Endothelial cell (in vitro differentiated cells): ENCODE measurements around the gene TEX48. TPM values are rescaled to one million over a fixed set of nuclear protein-coding genes. Genes with fewer than 3 reads are reported as not detected.

Source experiments
- DNase-seq: peaks from one replicate; pipeline ENCODE4 v3.0.0; 2021; ENCODE audit warnings: low spot score
- H3K27ac Mint-ChIP-seq: one replicate; pipeline ENCODE4 v1.8.0; 2021; ENCODE audit warnings: mixed read lengths, inconsistent platforms; ENCODE audit not compliant: unreplicated experiment
- H3K27me3 Mint-ChIP-seq: one replicate; pipeline ENCODE4 v1.8.0; 2021; ENCODE audit warnings: mild to moderate bottlenecking, moderate library complexity, mixed read lengths, inconsistent platforms; ENCODE audit not compliant: unreplicated experiment
- H3K36me3 Mint-ChIP-seq: one replicate; pipeline ENCODE4 v1.8.0; 2021; ENCODE audit warnings: mild to moderate bottlenecking, low read depth, mixed read lengths, inconsistent platforms; ENCODE audit not compliant: unreplicated experiment
- H3K4me1 Mint-ChIP-seq: one replicate; pipeline ENCODE4 v1.8.0; 2021; ENCODE audit warnings: mild to moderate bottlenecking, mixed read lengths, inconsistent platforms; ENCODE audit not compliant: unreplicated experiment
- H3K4me3 Mint-ChIP-seq: one replicate; pipeline ENCODE4 v1.8.0; 2021; ENCODE audit warnings: mild to moderate bottlenecking, mixed read lengths, inconsistent platforms; ENCODE audit not compliant: unreplicated experiment
- H3K9me3 Mint-ChIP-seq: one replicate; pipeline ENCODE4 v1.8.0; 2021; ENCODE audit warnings: mixed read lengths, inconsistent platforms; ENCODE audit not compliant: unreplicated experiment
- total RNA-seq: library from RNA; stranded (reverse); fragmentation: NEBNext Ultra II Directional; extraction: Animal tissue kit (Norgen Biotek cat#: 25700); gene quantifications from one replicate; pipeline ENCODE4 v1.2.1, GENCODE V29; 2021; ENCODE audit not compliant: unreplicated experiment
- TF ChIP-seq, protein P1 (sequence below): fragments of 200-600 bp; sonication (generic); IDR thresholded peaks from one replicate; pipeline ENCODE4 v1.5.0; 2021; ENCODE audit warnings: antibody characterized with exemption; ENCODE audit not compliant: unreplicated experiment

TEX48 gene
- total RNA-seq, 1 donor from 2014 or later: not detected

- DNase-seq: no peak
- no peaks in the 10 kb centered on the region for H3K4me1 Mint-ChIP-seq
- H3K36me3 Mint-ChIP-seq: no peaks in the 10 kb centered on the region
- H3K27ac Mint-ChIP-seq: no peak overlapping the region
- H3K27me3 Mint-ChIP-seq: no peaks in the 10 kb centered on the region
- no peaks in the 10 kb centered on the region for H3K9me3 Mint-ChIP-seq
- H3K4me3 Mint-ChIP-seq: no peak overlapping the region
- TF ChIP-seq, protein P1, sequence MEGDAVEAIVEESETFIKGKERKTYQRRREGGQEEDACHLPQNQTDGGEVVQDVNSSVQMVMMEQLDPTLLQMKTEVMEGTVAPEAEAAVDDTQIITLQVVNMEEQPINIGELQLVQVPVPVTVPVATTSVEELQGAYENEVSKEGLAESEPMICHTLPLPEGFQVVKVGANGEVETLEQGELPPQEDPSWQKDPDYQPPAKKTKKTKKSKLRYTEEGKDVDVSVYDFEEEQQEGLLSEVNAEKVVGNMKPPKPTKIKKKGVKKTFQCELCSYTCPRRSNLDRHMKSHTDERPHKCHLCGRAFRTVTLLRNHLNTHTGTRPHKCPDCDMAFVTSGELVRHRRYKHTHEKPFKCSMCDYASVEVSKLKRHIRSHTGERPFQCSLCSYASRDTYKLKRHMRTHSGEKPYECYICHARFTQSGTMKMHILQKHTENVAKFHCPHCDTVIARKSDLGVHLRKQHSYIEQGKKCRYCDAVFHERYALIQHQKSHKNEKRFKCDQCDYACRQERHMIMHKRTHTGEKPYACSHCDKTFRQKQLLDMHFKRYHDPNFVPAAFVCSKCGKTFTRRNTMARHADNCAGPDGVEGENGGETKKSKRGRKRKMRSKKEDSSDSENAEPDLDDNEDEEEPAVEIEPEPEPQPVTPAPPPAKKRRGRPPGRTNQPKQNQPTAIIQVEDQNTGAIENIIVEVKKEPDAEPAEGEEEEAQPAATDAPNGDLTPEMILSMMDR: no peak
Measured at GRCh38 chr9:114723931-114724330, 41.9 kb upstream of the TEX48 start.

GRCh38 chr9:114722937-114723620 lies 41.1 kb upstream of the TEX48 start:
- Mint-ChIP-seq H3K4me3 (no peak overlapping the region), H3K4me1 (no peaks in the 10 kb centered on the region), H3K27me3 (no peaks in the 10 kb centered on the region), H3K36me3 (no peaks in the 10 kb centered on the region), H3K9me3 (no peaks in the 10 kb centered on the region), H3K27ac (no peak overlapping the region)
- TF ChIP-seq, protein P1: no peak
- no peak for DNase-seq

- no peaks in the 10 kb centered on the region for H3K9me3 Mint-ChIP-seq
- no peak overlapping the region for H3K4me3 Mint-ChIP-seq
- H3K4me1 Mint-ChIP-seq: no peaks in the 10 kb centered on the region
- no peaks in the 10 kb centered on the region for H3K27me3 Mint-ChIP-seq
- H3K27ac Mint-ChIP-seq: no peak overlapping the region
- TF ChIP-seq, protein P1: no peak
- DNase-seq: no peak
- no peaks in the 10 kb centered on the region for H3K36me3 Mint-ChIP-seq
Measured at GRCh38 chr9:114722081-114722621, 40.2 kb upstream of the TEX48 start.

GRCh38 chr9:114721491-114722079 lies 39.6 kb upstream of the TEX48 start:
- DNase-seq: no peak
- Mint-ChIP-seq H3K4me1 (no peaks in the 10 kb centered on the region), H3K4me3 (no peak overlapping the region), H3K9me3 (no peaks in the 10 kb centered on the region), H3K36me3 (no peaks in the 10 kb centered on the region), H3K27me3 (no peaks in the 10 kb centered on the region), H3K27ac (no peak overlapping the region)
- TF ChIP-seq, protein P1: no peak

GRCh38 chr9:114720086-114720676 lies 38.2 kb upstream of the TEX48 start:
- Mint-ChIP-seq H3K9me3 (no peaks in the 10 kb centered on the region), H3K4me3 (no peak overlapping the region), H3K36me3 (no peaks in the 10 kb centered on the region), H3K4me1 (no peaks in the 10 kb centered on the region), H3K27ac (no peak overlapping the region), H3K27me3 (no peaks in the 10 kb centered on the region)
- TF ChIP-seq, protein P1: no peak
- DNase-seq: no peak
